Calu3 (cell line): ENCODE data around the gene CCDC187. TPM values are rescaled to one million over a fixed set of nuclear protein-coding genes. Genes with fewer than 3 reads are reported as not detected.
"Not testable (repeated sequence)": the region's sequence is repeated elsewhere in the genome, so short reads cannot be mapped to it uniquely, and the experiment has no call there.

Experiments used
- BruUV-seq: library from RNA; stranded (reverse); fragments of 400-500 nt; replicated peaks from 2 replicates; lab custom pipeline; 2021; lab: Mats Ljungman, UMichigan
- CTCF ChIA-PET: fragments of 300-600 bp; sonication (Branson Sonifier 250); formaldehyde crosslinking; loops from one replicate; lab custom pipeline; 2022; ENCODE audit warnings: antibody characterized with exemption; lab: Charles Lee
- DNase-seq: peaks from one replicate; pipeline ENCODE4 v3.0.0; 2022
- H3K27ac Mint-ChIP-seq: one replicate; pipeline ENCODE4 v1.8.0; 2022; ENCODE audit warnings: mixed read lengths; ENCODE audit not compliant: unreplicated experiment
- H3K27me3 Mint-ChIP-seq: one replicate; pipeline ENCODE4 v1.8.0; 2022; ENCODE audit warnings: mixed read lengths; ENCODE audit not compliant: unreplicated experiment
- H3K36me3 Mint-ChIP-seq: one replicate; pipeline ENCODE4 v1.8.0; 2022; ENCODE audit warnings: mild to moderate bottlenecking, moderate library complexity, mixed read lengths; ENCODE audit not compliant: insufficient read depth, unreplicated experiment
- H3K4me1 Mint-ChIP-seq: one replicate; pipeline ENCODE4 v1.8.0; 2022; ENCODE audit warnings: mild to moderate bottlenecking, low read depth, mixed read lengths; ENCODE audit not compliant: unreplicated experiment
- H3K4me3 Mint-ChIP-seq: one replicate; pipeline ENCODE4 v1.8.0; 2022; ENCODE audit warnings: mild to moderate bottlenecking, low read depth, moderate library complexity, mixed read lengths; ENCODE audit not compliant: unreplicated experiment
- H3K9me3 Mint-ChIP-seq: one replicate; pipeline ENCODE4 v1.8.0; 2022; ENCODE audit warnings: low read depth, mixed read lengths; ENCODE audit not compliant: unreplicated experiment
- CTCF ChIP-seq: fragments of 200-600 bp; IDR thresholded peaks from one replicate; pipeline ENCODE4 v1.8.0; 2022; ENCODE audit warnings: antibody characterized with exemption; ENCODE audit not compliant: unreplicated experiment
- intact Hi-C: fragments of 100-400 bp; cut with micrococcal nuclease; formaldehyde crosslinking; loops from one replicate; pipeline ENCODE4 v1.10.0; 2022; ENCODE audit not compliant: unreplicated experiment
- total RNA-seq: library from RNA; stranded (reverse); gene quantifications from 2 replicates; pipeline ENCODE4 v1.2.3, GENCODE V29; 2022

CCDC187 gene
- total RNA-seq, 1 experiment from 2014 or later, result 0.73 TPM

DNA sequence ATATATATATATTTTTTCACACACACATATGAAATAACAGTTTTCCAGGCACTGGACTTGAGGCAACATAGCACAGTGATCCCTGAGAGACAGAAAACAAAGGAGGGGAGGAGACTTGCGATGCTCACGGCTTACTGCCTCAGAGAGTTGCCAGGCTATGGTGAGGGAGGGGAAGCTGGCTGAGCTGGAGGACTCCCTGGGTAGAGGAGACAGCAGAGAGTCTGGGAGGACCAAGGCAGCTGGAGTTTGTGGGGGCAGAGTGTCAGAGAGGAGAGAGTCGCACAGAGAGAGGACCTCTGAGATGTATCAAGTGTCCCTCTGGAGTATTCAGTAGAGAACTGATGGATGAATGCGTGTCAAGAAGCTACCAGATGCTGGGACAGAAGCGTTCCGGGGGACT is 35.2 kb downstream of the CCDC187 start:
- H3K27me3 Mint-ChIP-seq, result peaks cover 49% of the 10 kb centered on the region
- H3K4me3 Mint-ChIP-seq, result no peak overlapping the region
- intact Hi-C loops, result no loop called here
- BruUV-seq, result no TSS peak
- no peaks in the 10 kb centered on the region for H3K4me1 Mint-ChIP-seq
- TF ChIP-seq CTCF, result no peak
- no peaks in the 10 kb centered on the region for H3K36me3 Mint-ChIP-seq
- no peak overlapping the region for H3K27ac Mint-ChIP-seq
- CTCF ChIA-PET, result interaction anchor here (0.6 kb wide), 1 partner anchor 432 kb away, joined by 5 read pairs; no protein-coding TSS in a partner anchor
- no peaks in the 10 kb centered on the region for H3K9me3 Mint-ChIP-seq
- no peak for DNase-seq

DNA sequence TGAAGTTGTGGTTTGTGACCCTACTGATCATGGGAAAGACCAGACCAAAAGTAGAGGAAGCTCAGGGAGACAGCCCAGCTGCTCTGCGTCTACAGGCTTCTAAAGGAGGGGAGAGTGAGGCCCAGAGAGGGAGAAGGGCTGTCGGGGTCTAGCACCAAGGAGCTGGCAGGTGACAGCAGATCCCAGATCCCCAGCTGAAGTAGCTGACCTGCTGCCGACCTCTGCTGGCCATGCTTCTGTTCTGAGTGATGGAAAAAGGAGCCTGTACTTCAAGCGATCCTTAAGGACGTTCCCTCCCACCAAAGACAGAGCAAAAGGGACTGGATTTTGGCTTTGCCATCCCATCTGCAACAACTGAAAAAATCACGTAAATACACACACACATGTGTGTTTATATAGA is 35.6 kb downstream of the CCDC187 start:
- Mint-ChIP-seq H3K4me3 (peak overlapping the region; percentile 60), H3K36me3 (no peaks in the 10 kb centered on the region), H3K4me1 (no peaks in the 10 kb centered on the region), H3K9me3 (no peaks in the 10 kb centered on the region), H3K27ac (no peak overlapping the region), H3K27me3 (peaks cover 45% of the 10 kb centered on the region)
- no peak for TF ChIP-seq CTCF
- no TSS peak for BruUV-seq
- no peak for DNase-seq
- intact Hi-C loops, result no loop called here
- CTCF ChIA-PET, result no interaction called here

GRCh38 chr9:136267261-136268111 is 36.4 kb downstream of the CCDC187 start:
- BruUV-seq, result no TSS peak
- Mint-ChIP-seq H3K9me3 (no peaks in the 10 kb centered on the region), H3K36me3 (no peaks in the 10 kb centered on the region), H3K4me1 (no peaks in the 10 kb centered on the region), H3K27ac (no peak overlapping the region), H3K27me3 (peaks cover 37% of the 10 kb centered on the region), H3K4me3 (peak overlapping the region; percentile 60)
- DNase-seq, result peak; percentile 72
- intact Hi-C loops, result no loop called here
- CTCF ChIA-PET, result interaction anchor here (0.6 to 1.2 kb wide), 2 partner anchors 11 to 17 kb away, joined by 3 to 4 read pairs; no protein-coding TSS in a partner anchor
- TF ChIP-seq CTCF, result no peak

GRCh38 chr9:136266641-136267040 is 37.3 kb downstream of the CCDC187 start:
- H3K4me3 Mint-ChIP-seq, BruUV-seq, H3K36me3 Mint-ChIP-seq, intact Hi-C loops, H3K9me3 Mint-ChIP-seq, DNase-seq, H3K27ac Mint-ChIP-seq, H3K4me1 Mint-ChIP-seq: not testable (repeated sequence)
- peaks cover 28% of the 10 kb centered on the region for H3K27me3 Mint-ChIP-seq
- CTCF ChIA-PET, result interaction anchor here (0.6 to 1.2 kb wide), 2 partner anchors 12 to 17 kb away, joined by 3 to 4 read pairs; no protein-coding TSS in a partner anchor
